Type B pancreatic cell (in vitro differentiated cells): ENCODE measurements around the gene ZNF385A. TPM values are rescaled to one million over a fixed set of nuclear protein-coding genes. Genes with fewer than 3 reads are reported as not detected.
A peak's percentile ranks its signal among the peaks of the same experiment; 100 is the strongest.

Experiments used
- DNase-seq: peaks from one replicate; pipeline ENCODE4 v3.0.0; 2021; ENCODE audit warnings: mixed read lengths; ENCODE audit not compliant: unreplicated experiment; ENCODE audit errors: extremely low spot score
- H3K27ac Mint-ChIP-seq: 2 replicates; pipeline ENCODE4 v1.8.0; 2021; ENCODE audit warnings: mild to moderate bottlenecking, mixed read lengths
- H3K27me3 Mint-ChIP-seq: 2 replicates; pipeline ENCODE4 v1.8.0; 2021; ENCODE audit warnings: mixed read lengths
- H3K36me3 Mint-ChIP-seq: 2 replicates; pipeline ENCODE4 v1.8.0; 2021; ENCODE audit warnings: mixed read lengths
- H3K4me1 Mint-ChIP-seq: one replicate; pipeline ENCODE4 v1.8.0; 2021; ENCODE audit warnings: mixed read lengths; ENCODE audit not compliant: unreplicated experiment
- H3K4me3 Mint-ChIP-seq: 2 replicates; pipeline ENCODE4 v1.8.0; 2021; ENCODE audit warnings: mild to moderate bottlenecking, mixed read lengths
- H3K9me3 Mint-ChIP-seq: 2 replicates; pipeline ENCODE4 v1.8.0; 2021; ENCODE audit warnings: mixed read lengths
- CTCF ChIP-seq: fragments of 200-600 bp; sonication (generic); conservative IDR thresholded peaks from 2 replicates; pipeline ENCODE4 v1.5.0; 2021; ENCODE audit warnings: antibody characterized with exemption, mild to moderate bottlenecking
- total RNA-seq: library from RNA; stranded (reverse); gene quantifications from 2 replicates; pipeline ENCODE4 v1.2.1, GENCODE V29; 2021; ENCODE audit warnings: low replicate concordance

ZNF385A gene
- total RNA-seq, 1 donor from 2014 or later = 29.5 TPM

- Mint-ChIP-seq H3K36me3 (no peaks in the 10 kb centered on the region), H3K4me3 (no peak overlapping the region), H3K9me3 (no peaks in the 10 kb centered on the region), H3K4me1 (peaks cover 32% of the 10 kb centered on the region), H3K27me3 (peaks cover 43% of the 10 kb centered on the region), H3K27ac (no peak overlapping the region)
- TF ChIP-seq CTCF = no peak
- no peak for DNase-seq
Measured at GRCh38 chr12:54428050-54429013, 43.8 kb upstream of the ZNF385A start.

GRCh38 chr12:54427106-54427505, 42.6 kb upstream of the ZNF385A start:
- no peak for DNase-seq
- Mint-ChIP-seq H3K27ac (no peak overlapping the region), H3K4me1 (peaks cover 28% of the 10 kb centered on the region), H3K4me3 (no peak overlapping the region), H3K27me3 (peaks cover 54% of the 10 kb centered on the region), H3K36me3 (no peaks in the 10 kb centered on the region), H3K9me3 (no peaks in the 10 kb centered on the region)
- TF ChIP-seq CTCF = no peak

GRCh38 chr12:54426690-54427089, 42.2 kb upstream of the ZNF385A start:
- Mint-ChIP-seq H3K27ac (no peak overlapping the region), H3K4me3 (no peak overlapping the region), H3K9me3 (no peaks in the 10 kb centered on the region), H3K27me3 (peaks cover 54% of the 10 kb centered on the region), H3K4me1 (peaks cover 28% of the 10 kb centered on the region), H3K36me3 (no peaks in the 10 kb centered on the region)
- TF ChIP-seq CTCF = no peak
- DNase-seq = no peak

GRCh38 chr12:54425702-54426101, 41.2 kb upstream of the ZNF385A start:
- TF ChIP-seq CTCF = no peak
- no peaks in the 10 kb centered on the region for H3K36me3 Mint-ChIP-seq
- H3K9me3 Mint-ChIP-seq = no peaks in the 10 kb centered on the region
- DNase-seq = no peak
- no peak overlapping the region for H3K27ac Mint-ChIP-seq
- peak overlapping the region; percentile 2 for H3K4me3 Mint-ChIP-seq
- peaks cover 29% of the 10 kb centered on the region for H3K4me1 Mint-ChIP-seq
- H3K27me3 Mint-ChIP-seq = peaks cover 57% of the 10 kb centered on the region

- Mint-ChIP-seq H3K9me3 (no peaks in the 10 kb centered on the region), H3K27ac (no peak overlapping the region), H3K4me1 (peaks cover 32% of the 10 kb centered on the region), H3K36me3 (no peaks in the 10 kb centered on the region), H3K27me3 (peaks cover 65% of the 10 kb centered on the region), H3K4me3 (no peak overlapping the region)
- TF ChIP-seq CTCF = no peak
- DNase-seq = no peak
Measured at GRCh38 chr12:54424224-54424623, 39.7 kb upstream of the ZNF385A start.
